Activated CD8-positive, alpha-beta T cell treated with anti-CD3 and anti-CD28 coated beads for 36 hours (primary cell): ENCODE data around the gene CREG2. TPM values are rescaled to one million over a fixed set of nuclear protein-coding genes. Genes with fewer than 3 reads are reported as not detected.

Experiments
- ATAC-seq: fragments of 200-7000 bp; cut with Tn5 transposase; one replicate; pipeline ENCODE4 v1.10.0; 2021; ENCODE audit warnings: mild to moderate bottlenecking, moderate library complexity
- CTCF ChIA-PET: fragments of 350-600 bp; sonication (Branson Sonifier 250); formaldehyde crosslinking; loops from one replicate; lab custom pipeline; 2021; ENCODE audit warnings: antibody characterized with exemption; lab: Charles Lee
- POLR2A ChIA-PET: fragments of 350-600 bp; sonication (Branson Sonifier 250); formaldehyde crosslinking; loops from one replicate; lab custom pipeline; 2021; ENCODE audit warnings: antibody characterized with exemption; lab: Charles Lee
- DNase-seq: peaks from one replicate; pipeline ENCODE4 v3.0.0-alpha.2; 2020
- H3K27ac Mint-ChIP-seq: one replicate; pipeline ENCODE4 v1.8.0; 2021; ENCODE audit warnings: mild to moderate bottlenecking, mixed read lengths
- H3K27me3 Mint-ChIP-seq: one replicate; pipeline ENCODE4 v1.8.0; 2021; ENCODE audit warnings: mixed read lengths
- H3K36me3 Mint-ChIP-seq: one replicate; pipeline ENCODE4 v1.8.0; 2021; ENCODE audit warnings: low read depth, mixed read lengths
- H3K4me1 Mint-ChIP-seq: one replicate; pipeline ENCODE4 v1.8.0; 2021; ENCODE audit warnings: low read depth, mixed read lengths
- H3K4me3 Mint-ChIP-seq: one replicate; pipeline ENCODE4 v1.8.0; 2021; ENCODE audit warnings: mild to moderate bottlenecking, moderate library complexity, mixed read lengths
- H3K9me3 Mint-ChIP-seq: one replicate; pipeline ENCODE4 v1.8.0; 2021; ENCODE audit warnings: mixed read lengths
- intact Hi-C: fragments of 100-400 bp; cut with micrococcal nuclease; formaldehyde crosslinking; loops from one replicate; pipeline ENCODE4 v1.10.0; 2022
- total RNA-seq, 2 experiments: library from RNA; stranded (reverse); gene quantifications; one replicate each; pipeline ENCODE4 v1.2.3, GENCODE V29; 2021
- TF ChIP-seq, protein P1 (sequence below): fragments of 200-600 bp; IDR thresholded peaks from one replicate; pipeline ENCODE4 v1.8.0; 2022; ENCODE audit warnings: antibody characterized with exemption, mild to moderate bottlenecking

The CREG2 gene
- total RNA-seq, 2 experiments from 2014 or later: not detected

DNA sequence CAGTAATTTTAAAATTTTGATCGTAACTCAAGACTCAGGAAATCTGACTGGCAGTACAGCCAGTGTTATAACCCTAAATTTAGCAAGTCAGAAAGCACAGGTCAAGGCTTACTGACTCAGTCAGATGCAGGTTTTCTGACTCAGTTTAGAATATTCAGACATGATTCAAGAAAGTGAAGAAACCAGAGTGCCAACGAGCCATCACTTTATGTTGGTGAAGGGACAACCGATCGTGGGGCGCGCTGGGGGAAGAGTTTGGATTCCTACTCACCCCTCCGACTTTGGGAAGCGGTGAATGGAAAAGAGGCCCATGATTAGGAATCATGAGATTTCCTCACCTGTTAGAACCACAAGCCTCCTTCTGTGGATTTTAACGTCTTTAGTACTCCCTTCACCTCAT lies 79.8 kb downstream of the CREG2 start:
- ATAC-seq (peak; percentile 12), DNase-seq (peak; percentile 34)
- TF ChIP-seq, protein P1, sequence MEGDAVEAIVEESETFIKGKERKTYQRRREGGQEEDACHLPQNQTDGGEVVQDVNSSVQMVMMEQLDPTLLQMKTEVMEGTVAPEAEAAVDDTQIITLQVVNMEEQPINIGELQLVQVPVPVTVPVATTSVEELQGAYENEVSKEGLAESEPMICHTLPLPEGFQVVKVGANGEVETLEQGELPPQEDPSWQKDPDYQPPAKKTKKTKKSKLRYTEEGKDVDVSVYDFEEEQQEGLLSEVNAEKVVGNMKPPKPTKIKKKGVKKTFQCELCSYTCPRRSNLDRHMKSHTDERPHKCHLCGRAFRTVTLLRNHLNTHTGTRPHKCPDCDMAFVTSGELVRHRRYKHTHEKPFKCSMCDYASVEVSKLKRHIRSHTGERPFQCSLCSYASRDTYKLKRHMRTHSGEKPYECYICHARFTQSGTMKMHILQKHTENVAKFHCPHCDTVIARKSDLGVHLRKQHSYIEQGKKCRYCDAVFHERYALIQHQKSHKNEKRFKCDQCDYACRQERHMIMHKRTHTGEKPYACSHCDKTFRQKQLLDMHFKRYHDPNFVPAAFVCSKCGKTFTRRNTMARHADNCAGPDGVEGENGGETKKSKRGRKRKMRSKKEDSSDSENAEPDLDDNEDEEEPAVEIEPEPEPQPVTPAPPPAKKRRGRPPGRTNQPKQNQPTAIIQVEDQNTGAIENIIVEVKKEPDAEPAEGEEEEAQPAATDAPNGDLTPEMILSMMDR: no peak
- intact Hi-C loops: loop anchor here (5.0 kb wide), 1 partner anchor 55 kb away; the partner anchor contains the start of gene CNOT11
- Mint-ChIP-seq H3K36me3 (peaks cover 29% of the 10 kb centered on the region), H3K9me3 (no peaks in the 10 kb centered on the region), H3K27ac (peak overlapping the region; percentile 98), H3K4me1 (peaks cover 65% of the 10 kb centered on the region), H3K27me3 (no peaks in the 10 kb centered on the region), H3K4me3 (peak overlapping the region; percentile 95)
- ChIA-PET CTCF (interaction anchor here (0.9 kb wide), 1 partner anchor 80 kb away, joined by 3 read pairs; the partner anchor contains the start of gene CREG2), POLR2A (interaction anchor here (0.7 to 3.0 kb wide), 7 partner anchors 8 to 304 kb away, joined by 3 to 15 read pairs (median 8); partner anchors contain the start of genes CNOT11 and CREG2)

DNA sequence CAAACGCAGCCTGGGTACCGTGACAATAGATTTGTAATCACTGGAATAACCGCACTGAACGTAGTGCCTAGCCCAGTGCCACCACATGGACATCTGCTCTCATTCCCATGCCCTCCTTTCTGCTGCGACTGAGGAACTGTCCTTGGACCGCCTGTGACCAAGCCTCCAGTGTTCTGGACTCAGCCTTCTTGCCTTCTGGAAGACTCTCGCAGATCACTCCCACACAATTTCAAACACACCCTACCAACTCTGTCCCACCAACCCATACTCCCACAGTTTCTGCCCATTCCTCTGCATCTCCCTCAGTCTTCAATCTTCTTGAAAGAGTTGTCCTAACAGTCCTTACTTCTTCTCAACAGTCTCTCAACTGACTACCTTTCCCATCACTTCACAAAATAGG lies 80.9 kb downstream of the CREG2 start:
- Mint-ChIP-seq H3K4me1 (peaks cover 70% of the 10 kb centered on the region), H3K27ac (peak overlapping the region; percentile 98), H3K9me3 (no peaks in the 10 kb centered on the region), H3K36me3 (peaks cover 37% of the 10 kb centered on the region), H3K27me3 (no peaks in the 10 kb centered on the region), H3K4me3 (peak overlapping the region; percentile 95)
- peak; percentile 30 for DNase-seq
- ChIA-PET POLR2A (interaction anchor here (0.7 to 3.0 kb wide), 5 partner anchors 13 to 1808 kb away, joined by 3 to 15 read pairs (median 4); partner anchors contain the start of gene CNOT11), CTCF (no interaction called here)
- intact Hi-C loops: loop anchor here (1.0 to 5.0 kb wide), 2 partner anchors 34 to 54 kb away; partner anchors contain the start of gene CNOT11
- TF ChIP-seq, protein P1: no peak
- ATAC-seq: no peak

DNA sequence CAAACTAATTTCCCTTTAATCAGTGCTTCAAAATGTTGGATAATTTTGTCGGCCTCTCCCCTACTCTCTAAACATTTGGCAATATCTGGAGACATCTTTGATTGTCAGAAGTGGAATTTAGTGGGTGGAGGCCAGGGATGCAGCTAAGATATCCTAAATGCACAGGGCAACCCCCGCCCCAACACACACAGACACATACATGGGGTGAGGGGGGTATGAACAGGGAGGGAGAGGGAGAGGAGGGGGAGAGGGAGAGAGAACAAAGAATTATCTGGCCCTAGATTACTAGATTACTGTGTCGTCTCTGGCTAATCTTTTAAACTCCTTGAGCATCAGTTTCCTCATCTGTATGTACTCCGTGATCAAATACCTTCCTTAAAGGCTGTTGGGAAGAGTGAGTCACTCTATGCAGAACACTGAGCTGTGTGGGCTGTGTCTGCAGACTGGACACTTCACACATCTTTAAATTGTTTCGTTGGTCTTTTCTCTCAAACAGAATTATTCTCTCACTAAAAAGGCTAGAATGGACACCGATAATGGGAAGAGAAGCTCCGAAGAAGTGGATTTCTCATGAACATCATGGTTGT lies 81.7 kb downstream of the CREG2 start:
- no peak for ATAC-seq
- Mint-ChIP-seq H3K9me3 (no peaks in the 10 kb centered on the region), H3K27ac (peak overlapping the region; percentile 42), H3K4me1 (peaks cover 68% of the 10 kb centered on the region), H3K27me3 (no peaks in the 10 kb centered on the region), H3K36me3 (peaks cover 41% of the 10 kb centered on the region), H3K4me3 (peak overlapping the region; percentile 95)
- intact Hi-C loops: loop anchor here (1.0 to 5.0 kb wide), 2 partner anchors 33 to 53 kb away; partner anchors contain the start of gene CNOT11
- ChIA-PET POLR2A (interaction anchor here (1.1 to 3.0 kb wide), 2 partner anchors 9 to 52 kb away, joined by 5 to 15 read pairs; partner anchors contain the start of gene CNOT11), CTCF (interaction anchor here (1.2 kb wide), 1 partner anchor 36 kb away, joined by 3 read pairs; no protein-coding TSS in a partner anchor)
- TF ChIP-seq, protein P1: no peak
- DNase-seq: peak; percentile 22

DNA sequence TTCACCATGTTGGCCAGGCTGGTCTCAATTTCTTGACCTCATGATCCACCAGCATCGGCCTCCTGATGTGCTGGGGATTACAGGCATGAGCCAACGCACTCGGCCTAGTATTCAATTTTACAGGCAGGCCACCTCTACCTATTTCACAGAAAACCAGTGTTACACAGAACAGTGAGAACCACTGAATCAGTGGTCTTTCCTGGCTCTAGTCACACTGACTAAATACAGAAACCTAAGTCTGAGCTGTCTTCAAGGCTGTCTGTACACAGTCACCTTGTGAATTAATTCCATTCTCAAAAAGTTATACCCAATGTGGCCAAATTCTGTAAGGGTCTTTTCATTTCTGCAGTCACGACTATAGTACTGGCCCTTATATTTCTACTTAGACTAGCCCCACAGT lies 82.3 kb downstream of the CREG2 start:
- ATAC-seq: peak; percentile 14
- CTCF ChIA-PET: interaction anchor here (1.2 kb wide), 1 partner anchor 37 kb away, joined by 3 read pairs; no protein-coding TSS in a partner anchor
- Mint-ChIP-seq H3K27ac (peak overlapping the region; percentile 42), H3K4me3 (peak overlapping the region; percentile 95), H3K4me1 (peaks cover 66% of the 10 kb centered on the region), H3K27me3 (no peaks in the 10 kb centered on the region), H3K9me3 (no peaks in the 10 kb centered on the region), H3K36me3 (peaks cover 41% of the 10 kb centered on the region)
- DNase-seq: no peak
- POLR2A ChIA-PET: interaction anchor here (1.1 to 3.0 kb wide), 2 partner anchors 8 to 51 kb away, joined by 5 to 15 read pairs; partner anchors contain the start of gene CNOT11
- intact Hi-C loops: loop anchor here (5.0 kb wide), 1 partner anchor 53 kb away; the partner anchor contains the start of gene CNOT11
- TF ChIP-seq, protein P1: no peak
